ENCODE results near the gene ZBTB46.

The ZBTB46 gene

DNA sequence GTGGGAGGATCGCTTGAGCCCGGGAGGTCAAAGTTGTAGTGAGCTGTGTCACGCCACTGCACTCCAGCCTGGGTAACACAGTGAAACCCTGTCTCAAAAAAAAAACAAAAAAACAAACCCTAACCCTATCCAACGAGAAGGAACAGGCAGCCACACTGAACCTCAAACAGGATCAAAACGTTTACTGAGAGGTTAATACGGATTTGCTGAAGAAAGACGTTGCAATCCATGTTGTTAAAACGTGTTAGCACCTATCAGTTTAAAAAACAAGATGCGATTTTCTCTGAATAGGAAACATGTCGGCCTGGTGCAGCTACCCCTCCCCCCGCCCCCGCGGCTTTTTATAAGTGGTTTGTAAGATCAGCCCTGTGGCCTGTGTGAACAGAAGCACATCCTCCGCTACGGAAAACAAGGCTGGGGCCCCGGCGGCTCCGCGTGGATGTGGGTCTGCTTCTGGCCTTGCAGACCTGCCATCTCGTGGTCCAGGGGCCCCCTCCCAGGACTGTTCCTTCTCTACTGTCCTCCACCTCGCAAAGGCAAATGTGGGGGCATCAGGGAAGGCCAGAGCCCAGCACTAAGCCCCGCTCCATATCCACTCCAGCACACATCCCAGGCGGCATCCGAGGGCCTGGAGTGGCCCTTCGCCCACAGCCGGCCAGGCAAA, 80.1 kb downstream of the ZBTB46 start:
- no peak for FAIRE-seq

DNA sequence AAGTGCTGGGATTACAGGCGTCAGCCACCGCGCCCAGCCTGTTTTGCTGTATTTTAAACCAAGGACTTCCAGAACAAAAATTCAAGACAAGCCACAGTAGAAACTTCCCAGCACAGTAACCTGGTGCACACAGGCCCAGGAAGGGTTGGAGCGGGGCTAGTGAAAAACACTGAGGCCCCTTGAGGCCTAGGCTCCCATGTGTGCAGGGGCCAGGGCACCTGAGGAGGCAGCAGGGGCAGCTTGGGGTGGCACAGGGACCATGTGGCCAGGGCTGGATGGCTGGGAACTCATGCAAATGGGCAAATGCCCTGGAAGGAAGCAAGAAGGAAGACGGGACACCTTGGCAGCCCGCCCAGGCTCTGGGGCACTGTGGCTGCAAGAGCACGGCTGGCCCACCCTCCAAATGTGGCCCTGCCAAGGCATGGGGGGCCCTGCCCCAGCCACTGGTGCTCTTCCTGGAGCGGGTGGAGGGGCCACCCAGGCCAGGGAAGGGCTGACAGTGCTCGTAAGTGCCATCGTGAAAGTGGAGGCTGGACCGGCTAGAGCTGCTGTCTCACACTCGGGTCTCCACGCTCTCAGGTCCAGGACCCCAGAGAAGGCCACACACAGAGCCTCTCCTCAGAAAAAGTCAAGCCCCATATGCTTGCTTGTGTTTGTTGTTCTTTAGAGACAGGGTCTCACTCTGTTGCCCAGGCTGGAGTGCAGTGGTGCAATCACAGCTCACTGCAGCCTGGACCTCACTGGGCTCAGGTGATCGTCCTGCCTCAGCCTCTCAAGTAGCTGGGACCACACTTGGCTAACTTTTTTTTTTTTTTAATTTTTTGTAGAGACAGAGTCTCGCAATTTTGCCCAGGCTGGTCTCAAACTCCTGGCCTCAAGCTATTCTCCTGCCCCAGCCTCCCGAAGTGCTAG, 81.2 kb downstream of the ZBTB46 start:
- FAIRE-seq (no peak), DNase-seq (ENCODE audit: insufficient read length, low spot score) (no peak)
- TF ChIP-seq CTCF (IDR thresholded peaks at IDR 0.05; ENCODE audit: insufficient read depth, missing control alignments), result no peak

More for the DNA sequence above, 80.1 kb downstream of the ZBTB46 start:
- no peak for DNase-seq (ENCODE audit: insufficient read length, low spot score)
- TF ChIP-seq CTCF (IDR thresholded peaks at IDR 0.05; ENCODE audit: insufficient read depth, missing control alignments), result no peak

DNA sequence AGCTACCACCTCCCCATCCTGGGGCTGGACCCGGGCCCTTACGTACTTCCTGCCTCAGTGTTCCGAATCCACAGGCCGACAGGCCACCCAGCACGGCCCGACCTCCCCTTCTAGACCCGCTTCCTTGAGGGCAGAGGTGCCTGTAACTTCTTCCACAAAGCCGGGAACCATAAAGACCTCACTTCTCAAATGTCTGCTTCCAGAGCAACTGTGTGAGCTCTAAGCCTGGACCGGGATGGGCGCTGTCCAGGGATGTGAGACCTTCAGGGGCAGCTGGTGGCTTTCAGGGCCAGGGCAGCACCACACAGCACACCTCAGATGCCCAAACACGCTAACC, 82.2 kb downstream of the ZBTB46 start:
- DNase-seq (ENCODE audit: insufficient read length, low spot score) (no peak), FAIRE-seq (no peak)
- no peak for TF ChIP-seq CTCF (IDR thresholded peaks at IDR 0.05; ENCODE audit: insufficient read depth, missing control alignments)

- no peak for FAIRE-seq
- no peak for TF ChIP-seq CTCF (IDR thresholded peaks at IDR 0.05; ENCODE audit: insufficient read depth, missing control alignments)
- no peak for DNase-seq (ENCODE audit: insufficient read length, low spot score)
Observed at GRCh38 chr20:63748070-63748933, 82.8 kb downstream of the ZBTB46 start.

DNA sequence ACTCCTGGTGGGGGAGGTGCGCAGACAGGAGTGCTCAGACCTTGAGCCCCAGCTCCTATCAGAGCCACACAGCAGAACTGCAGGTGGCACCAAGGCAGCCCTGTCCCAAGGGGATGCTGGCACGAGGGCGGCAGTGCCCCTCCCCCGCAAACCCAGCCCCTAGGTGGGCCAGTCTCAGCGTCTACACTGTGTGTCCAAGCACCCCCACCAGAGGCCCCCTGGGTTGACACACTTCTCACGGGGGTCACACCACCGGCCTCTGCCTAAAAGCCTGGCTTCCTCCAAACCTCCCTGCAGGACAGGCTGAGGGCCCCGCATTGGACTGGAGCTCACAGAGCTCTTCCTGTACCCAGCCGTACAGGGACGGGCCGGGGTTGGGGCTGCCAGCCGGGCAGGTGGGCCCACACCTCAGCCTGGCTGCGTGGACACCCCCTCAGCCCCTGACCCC, 83.4 kb downstream of the ZBTB46 start:
- TF ChIP-seq CTCF (IDR thresholded peaks at IDR 0.05; ENCODE audit: insufficient read depth, missing control alignments), result no peak
- DNase-seq (ENCODE audit: insufficient read length, low spot score) (no peak), FAIRE-seq (no peak)

GRCh38 chr20:63746751-63747315, 84.2 kb downstream of the ZBTB46 start:
- FAIRE-seq (no peak), DNase-seq (ENCODE audit: insufficient read length, low spot score) (no peak)
- no peak for TF ChIP-seq CTCF (IDR thresholded peaks at IDR 0.05; ENCODE audit: insufficient read depth, missing control alignments)
